CD4-positive, alpha-beta T cell treated with Interleukin-4 for 1 hour (primary cell): ENCODE results near the gene CYP4A11.
"Not testable (repeated sequence)": the region's sequence is repeated elsewhere in the genome, so short reads cannot be mapped to it uniquely, and the experiment has no call there.

ENCODE experiments used
- DNase-seq, 2 donors: peaks; one replicate each; pipeline ENCODE4 v3.0.0-alpha.2; 2020 to 2022

CYP4A11 gene

GRCh38 chr1:46941135-46941694, at the start of gene CYP4A11:
Gene CYP4A11 (minus strand): TSS chr1:46941476. CDS start chr1:46941433, 43 bp downstream.
- DNase-seq = no peak

- not testable (repeated sequence) for DNase-seq
Measured at GRCh38 chr1:46990541-46990940, 49.3 kb upstream of the CYP4A11 start.

GRCh38 chr1:46983830-46984586, 42.7 kb upstream of the CYP4A11 start:
- DNase-seq = no peak

GRCh38 chr1:46983166-46983829, 42.0 kb upstream of the CYP4A11 start:
- DNase-seq = no peak

- DNase-seq = no peak
Measured at GRCh38 chr1:46969014-46969619, 27.8 kb upstream of the CYP4A11 start.

- DNase-seq = not testable (repeated sequence)
Measured at GRCh38 chr1:46962272-46962671, 21.0 kb upstream of the CYP4A11 start.

- no peak for DNase-seq
Measured at GRCh38 chr1:46961066-46961758, 19.9 kb upstream of the CYP4A11 start.

GRCh38 chr1:46960250-46960649, 19.0 kb upstream of the CYP4A11 start:
- no peak for DNase-seq

- not testable (repeated sequence) for DNase-seq
Measured at GRCh38 chr1:46955116-46955515, 13.8 kb upstream of the CYP4A11 start.

- DNase-seq = not testable (repeated sequence)
Measured at GRCh38 chr1:46953847-46954246, 12.6 kb upstream of the CYP4A11 start.

- not testable (repeated sequence) for DNase-seq
Measured at GRCh38 chr1:46949417-46949666, 8.1 kb upstream of the CYP4A11 start.

- DNase-seq = no peak
Measured at GRCh38 chr1:46948629-46949416, 7.5 kb upstream of the CYP4A11 start.

- not testable (repeated sequence) for DNase-seq
Measured at GRCh38 chr1:46947706-46948105, 6.4 kb upstream of the CYP4A11 start.

GRCh38 chr1:46942086-46942485, 810 bp upstream of the CYP4A11 start:
- DNase-seq = no peak

GRCh38 chr1:46940307-46940706, 969 bp downstream of the CYP4A11 start:
- DNase-seq = no peak

- DNase-seq = no peak
Measured at GRCh38 chr1:46937270-46937669, 4.0 kb downstream of the CYP4A11 start.

GRCh38 chr1:46936788-46937187, 4.5 kb downstream of the CYP4A11 start:
- DNase-seq = no peak

GRCh38 chr1:46934852-46935251, 6.4 kb downstream of the CYP4A11 start:
- not testable (repeated sequence) for DNase-seq

- DNase-seq = not testable (repeated sequence)
Measured at GRCh38 chr1:46932020-46932419, 9.3 kb downstream of the CYP4A11 start.

- DNase-seq = no peak
Measured at GRCh38 chr1:46931151-46931550, 10.1 kb downstream of the CYP4A11 start.

GRCh38 chr1:46927249-46927835, 13.9 kb downstream of the CYP4A11 start:
- DNase-seq = no peak

- DNase-seq = no peak
Measured at GRCh38 chr1:46910790-46911189, 30.5 kb downstream of the CYP4A11 start.
